Gastrocnemius medialis (tissue), 4 donors: Measurements from ENCODE around the gene TANC1.

Experiments
- POLR2A ChIP-seq, 2 donors: fragments of 450-650 bp; IDR thresholded peaks; one replicate each; pipeline ENCODE4 v1.6.1; 2017; ENCODE audit warnings: antibody characterized with exemption in 2 of 2, mild to moderate bottlenecking in 2 of 2, moderate library complexity in 2 of 2
- TF ChIP-seq, protein P1 (sequence below), 5 experiments: fragments of 450-650 bp in 3 of 5; fragments of 200-600 bp in 2 of 5; sonication (generic) in 2 of 5; IDR thresholded peaks in 4 of 5; conservative IDR thresholded peaks in 1 of 5; 1 replicate in 4 of 5; 2 replicates in 1 of 5; pipeline ENCODE4 v1.5.1; 2016 to 2019; ENCODE audit warnings: antibody characterized with exemption in 5 of 5, mild to moderate bottlenecking in 3 of 5, moderate library complexity in 3 of 5

DNA sequence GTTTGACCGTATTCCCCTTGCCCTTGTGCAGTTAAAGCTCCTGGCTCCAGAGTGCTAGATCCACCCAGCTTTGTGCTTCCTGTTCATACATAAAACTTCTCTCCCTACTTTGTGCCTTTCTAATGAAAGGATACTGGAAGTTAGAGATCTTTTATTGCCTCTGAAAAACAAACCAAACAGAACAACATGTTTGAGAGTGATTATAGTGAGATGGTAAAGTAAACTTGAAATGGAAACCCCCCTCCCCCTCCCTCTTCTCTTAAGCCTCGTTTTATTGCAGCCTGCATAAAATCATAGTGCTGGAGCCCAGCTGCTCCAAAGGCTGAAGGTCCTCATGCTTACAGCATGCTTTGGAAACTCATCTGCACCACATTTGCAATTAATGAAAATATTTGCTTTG is 125.1 kb downstream of the TANC1 start:
- TF ChIP-seq, protein P1, sequence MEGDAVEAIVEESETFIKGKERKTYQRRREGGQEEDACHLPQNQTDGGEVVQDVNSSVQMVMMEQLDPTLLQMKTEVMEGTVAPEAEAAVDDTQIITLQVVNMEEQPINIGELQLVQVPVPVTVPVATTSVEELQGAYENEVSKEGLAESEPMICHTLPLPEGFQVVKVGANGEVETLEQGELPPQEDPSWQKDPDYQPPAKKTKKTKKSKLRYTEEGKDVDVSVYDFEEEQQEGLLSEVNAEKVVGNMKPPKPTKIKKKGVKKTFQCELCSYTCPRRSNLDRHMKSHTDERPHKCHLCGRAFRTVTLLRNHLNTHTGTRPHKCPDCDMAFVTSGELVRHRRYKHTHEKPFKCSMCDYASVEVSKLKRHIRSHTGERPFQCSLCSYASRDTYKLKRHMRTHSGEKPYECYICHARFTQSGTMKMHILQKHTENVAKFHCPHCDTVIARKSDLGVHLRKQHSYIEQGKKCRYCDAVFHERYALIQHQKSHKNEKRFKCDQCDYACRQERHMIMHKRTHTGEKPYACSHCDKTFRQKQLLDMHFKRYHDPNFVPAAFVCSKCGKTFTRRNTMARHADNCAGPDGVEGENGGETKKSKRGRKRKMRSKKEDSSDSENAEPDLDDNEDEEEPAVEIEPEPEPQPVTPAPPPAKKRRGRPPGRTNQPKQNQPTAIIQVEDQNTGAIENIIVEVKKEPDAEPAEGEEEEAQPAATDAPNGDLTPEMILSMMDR (IDR thresholded peaks at IDR 0.05 in 4 of 5, conservative IDR thresholded peaks at IDR 0.05 in 1 of 5): no peak
- no peak for TF ChIP-seq POLR2A (IDR thresholded peaks at IDR 0.05)
